MM.1S (cell line): ENCODE measurements around the gene SWI5.

Experiments used
- DNase-seq: peaks from one replicate; pipeline ENCODE4 v3.0.0-alpha.2; 2015
- H2AFZ ChIP-seq: fragments of 300-600 bp; sonication (generic); 2 replicates; pipeline ENCODE4 v1.6.0; 2016; ENCODE audit warnings: antibody characterized with exemption, low read length
- H3F3A ChIP-seq: fragments of 300-600 bp; sonication (generic); 2 replicates; pipeline ENCODE4 v1.6.1; 2016; ENCODE audit warnings: mild to moderate bottlenecking, antibody characterized with exemption, low read length, moderate library complexity, mixed read lengths; ENCODE audit not compliant: insufficient read depth
- H3K27ac ChIP-seq: fragments of 300-600 bp; sonication (generic); 2 replicates; pipeline ENCODE4 v1.5.1; 2016; ENCODE audit warnings: mild to moderate bottlenecking, low read length
- H3K27me3 ChIP-seq: fragments of 300-600 bp; sonication (generic); replicated peaks from 2 replicates; pipeline ENCODE4 v1.6.0; 2016; ENCODE audit warnings: low read length; ENCODE audit not compliant: insufficient read depth
- H3K36me3 ChIP-seq: fragments of 300-600 bp; sonication (generic); replicated peaks from 2 replicates; pipeline ENCODE4 v1.6.1; 2016; ENCODE audit warnings: mild to moderate bottlenecking, low read length, mixed read lengths; ENCODE audit not compliant: insufficient read depth
- H3K4me1 ChIP-seq: fragments of 300-600 bp; sonication (generic); 2 replicates; pipeline ENCODE4 v1.6.1; 2016; ENCODE audit warnings: low read length, mixed read lengths
- H3K4me2 ChIP-seq: fragments of 300-600 bp; sonication (generic); 2 replicates; pipeline ENCODE4 v1.6.0; 2016; ENCODE audit warnings: low read depth, low read length
- H3K4me3 ChIP-seq: fragments of 300-600 bp; sonication (generic); 2 replicates; pipeline ENCODE4 v1.5.1; 2016; ENCODE audit warnings: low read length, mixed read lengths
- H3K79me2 ChIP-seq: fragments of 300-600 bp; sonication (generic); 2 replicates; pipeline ENCODE4 v1.6.1; 2016; ENCODE audit warnings: mixed run types, low read length, mixed read lengths
- H3K9ac ChIP-seq: fragments of 300-600 bp; sonication (generic); 2 replicates; pipeline ENCODE4 v1.6.1; 2016; ENCODE audit warnings: low read length, mixed read lengths
- H3K9me2 ChIP-seq: fragments of 300-600 bp; sonication (generic); replicated peaks from 2 replicates; pipeline ENCODE4 v1.6.1; 2016; ENCODE audit warnings: mild to moderate bottlenecking, low read length, mixed read lengths; ENCODE audit not compliant: insufficient read depth
- H3K9me3 ChIP-seq: fragments of 300-600 bp; sonication (generic); replicated peaks from 2 replicates; pipeline ENCODE4 v1.6.1; 2016; ENCODE audit warnings: mild to moderate bottlenecking, low read length, mixed read lengths; ENCODE audit not compliant: insufficient read depth
- H4K20me1 ChIP-seq: fragments of 300-600 bp; sonication (generic); 2 replicates; pipeline ENCODE4 v1.6.1; 2016; ENCODE audit warnings: mild to moderate bottlenecking, low read length, moderate library complexity, mixed read lengths; ENCODE audit not compliant: insufficient read depth
- EZH2 ChIP-seq: fragments of 300-600 bp; sonication (generic); optimal IDR thresholded peaks from 2 replicates; pipeline ENCODE3; 2017; ENCODE audit warnings: low read depth, mild to moderate bottlenecking, antibody characterized with exemption, low read length, mixed read lengths
- EZH2phosphoT487 ChIP-seq: fragments of 300-600 bp; sonication (generic); IDR thresholded peaks from 2 replicates; pipeline ENCODE4 v1.6.1; 2018; ENCODE audit warnings: antibody characterized with exemption, low read length
- TF ChIP-seq, protein P1 (sequence below): fragments of 300-600 bp; sonication (generic); IDR thresholded peaks from 2 replicates; pipeline ENCODE4 v1.5.1; 2016; ENCODE audit warnings: antibody characterized with exemption, low read length, mixed read lengths

The SWI5 gene

DNA sequence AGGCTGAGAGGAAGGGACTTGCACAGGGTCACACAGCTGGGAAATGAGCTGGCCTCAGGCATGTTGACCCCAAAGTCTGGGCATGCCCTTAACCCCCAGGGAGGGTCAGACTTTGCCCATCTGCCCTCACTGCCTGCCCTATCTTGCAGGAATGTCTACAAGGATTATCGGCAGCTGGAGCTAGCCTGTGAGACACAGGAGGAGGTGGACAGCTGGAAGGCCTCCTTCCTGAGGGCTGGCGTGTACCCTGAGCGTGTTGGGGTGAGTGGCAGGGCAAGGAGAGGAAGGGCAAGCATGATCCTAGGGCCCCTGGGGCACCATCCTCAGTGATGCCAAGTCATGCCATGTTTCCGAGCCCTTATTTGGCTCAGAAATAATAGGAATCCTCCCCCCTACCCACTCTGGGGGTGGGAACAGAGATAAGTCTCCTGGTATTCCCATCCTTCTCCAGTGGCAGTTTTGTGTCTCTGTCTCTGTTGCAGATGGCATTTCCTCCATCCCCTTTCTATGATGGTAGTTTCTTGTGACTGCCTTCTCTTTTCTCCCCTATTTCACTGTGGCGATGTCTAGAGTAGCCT is 28.8 kb upstream of the SWI5 start:
- no peak for DNase-seq
- no peak overlapping the region for H2AFZ ChIP-seq
- H3K4me3 ChIP-seq, result no peak overlapping the region
- H3K9me2 ChIP-seq, result no peaks in the 10 kb centered on the region
- no peak for TF ChIP-seq EZH2phosphoT487
- TF ChIP-seq, protein P1, sequence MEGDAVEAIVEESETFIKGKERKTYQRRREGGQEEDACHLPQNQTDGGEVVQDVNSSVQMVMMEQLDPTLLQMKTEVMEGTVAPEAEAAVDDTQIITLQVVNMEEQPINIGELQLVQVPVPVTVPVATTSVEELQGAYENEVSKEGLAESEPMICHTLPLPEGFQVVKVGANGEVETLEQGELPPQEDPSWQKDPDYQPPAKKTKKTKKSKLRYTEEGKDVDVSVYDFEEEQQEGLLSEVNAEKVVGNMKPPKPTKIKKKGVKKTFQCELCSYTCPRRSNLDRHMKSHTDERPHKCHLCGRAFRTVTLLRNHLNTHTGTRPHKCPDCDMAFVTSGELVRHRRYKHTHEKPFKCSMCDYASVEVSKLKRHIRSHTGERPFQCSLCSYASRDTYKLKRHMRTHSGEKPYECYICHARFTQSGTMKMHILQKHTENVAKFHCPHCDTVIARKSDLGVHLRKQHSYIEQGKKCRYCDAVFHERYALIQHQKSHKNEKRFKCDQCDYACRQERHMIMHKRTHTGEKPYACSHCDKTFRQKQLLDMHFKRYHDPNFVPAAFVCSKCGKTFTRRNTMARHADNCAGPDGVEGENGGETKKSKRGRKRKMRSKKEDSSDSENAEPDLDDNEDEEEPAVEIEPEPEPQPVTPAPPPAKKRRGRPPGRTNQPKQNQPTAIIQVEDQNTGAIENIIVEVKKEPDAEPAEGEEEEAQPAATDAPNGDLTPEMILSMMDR, result no peak
- no peak for TF ChIP-seq EZH2
- H3K9ac ChIP-seq, result no peak overlapping the region
- no peaks in the 10 kb centered on the region for H3K36me3 ChIP-seq
- no peaks in the 10 kb centered on the region for H3K79me2 ChIP-seq
- no peaks in the 10 kb centered on the region for H3K9me3 ChIP-seq
- H3K4me1 ChIP-seq, result peaks cover 3% of the 10 kb centered on the region; the same call in 1 of the 2 replicates
- H3K27ac ChIP-seq, result no peak overlapping the region
- peaks cover 7% of the 10 kb centered on the region; the same call in 1 of the 2 replicates for H3F3A ChIP-seq
- peaks cover 47% of the 10 kb centered on the region for H3K27me3 ChIP-seq
- no peak overlapping the region for H3K4me2 ChIP-seq
- no peaks in the 10 kb centered on the region for H4K20me1 ChIP-seq

DNA sequence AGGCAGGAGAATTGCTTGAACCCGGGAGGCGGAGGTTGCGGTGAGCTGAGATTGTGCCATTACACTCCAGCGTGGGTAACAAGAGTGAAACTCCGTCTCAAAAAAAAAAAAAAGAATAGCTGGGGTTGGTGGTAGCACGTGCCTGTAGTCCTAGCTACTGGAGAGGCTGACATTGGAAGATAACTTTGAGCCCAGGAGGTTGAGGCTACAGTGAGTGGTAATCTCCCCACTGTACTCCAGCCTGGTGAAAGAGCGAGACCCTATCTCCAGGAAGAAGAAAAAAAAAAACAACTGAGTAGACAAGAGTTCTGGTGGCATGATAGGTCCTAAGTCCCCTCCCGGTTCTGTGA is 26.5 kb upstream of the SWI5 start:
- DNase-seq, result no peak
- Histone ChIP-seq H3K4me1 (peaks cover 3% of the 10 kb centered on the region; the same call in 1 of the 2 replicates), H3F3A (peaks cover 7% of the 10 kb centered on the region; the same call in 1 of the 2 replicates), H3K4me3 (peak overlapping the region; percentile 84), H3K27me3 (peaks cover 41% of the 10 kb centered on the region), H4K20me1 (no peaks in the 10 kb centered on the region), H3K9me3 (no peaks in the 10 kb centered on the region), H3K27ac (no peak overlapping the region), H3K36me3 (no peaks in the 10 kb centered on the region), H2AFZ (peak overlapping the region; percentile 97), H3K9ac (peak overlapping the region; percentile 28; the same call in 1 of the 2 replicates), H3K9me2 (no peaks in the 10 kb centered on the region), H3K79me2 (no peaks in the 10 kb centered on the region), H3K4me2 (peak overlapping the region; percentile 99)
- TF ChIP-seq EZH2phosphoT487 (no peak), EZH2 (no peak)
- TF ChIP-seq, protein P1, result no peak

DNA sequence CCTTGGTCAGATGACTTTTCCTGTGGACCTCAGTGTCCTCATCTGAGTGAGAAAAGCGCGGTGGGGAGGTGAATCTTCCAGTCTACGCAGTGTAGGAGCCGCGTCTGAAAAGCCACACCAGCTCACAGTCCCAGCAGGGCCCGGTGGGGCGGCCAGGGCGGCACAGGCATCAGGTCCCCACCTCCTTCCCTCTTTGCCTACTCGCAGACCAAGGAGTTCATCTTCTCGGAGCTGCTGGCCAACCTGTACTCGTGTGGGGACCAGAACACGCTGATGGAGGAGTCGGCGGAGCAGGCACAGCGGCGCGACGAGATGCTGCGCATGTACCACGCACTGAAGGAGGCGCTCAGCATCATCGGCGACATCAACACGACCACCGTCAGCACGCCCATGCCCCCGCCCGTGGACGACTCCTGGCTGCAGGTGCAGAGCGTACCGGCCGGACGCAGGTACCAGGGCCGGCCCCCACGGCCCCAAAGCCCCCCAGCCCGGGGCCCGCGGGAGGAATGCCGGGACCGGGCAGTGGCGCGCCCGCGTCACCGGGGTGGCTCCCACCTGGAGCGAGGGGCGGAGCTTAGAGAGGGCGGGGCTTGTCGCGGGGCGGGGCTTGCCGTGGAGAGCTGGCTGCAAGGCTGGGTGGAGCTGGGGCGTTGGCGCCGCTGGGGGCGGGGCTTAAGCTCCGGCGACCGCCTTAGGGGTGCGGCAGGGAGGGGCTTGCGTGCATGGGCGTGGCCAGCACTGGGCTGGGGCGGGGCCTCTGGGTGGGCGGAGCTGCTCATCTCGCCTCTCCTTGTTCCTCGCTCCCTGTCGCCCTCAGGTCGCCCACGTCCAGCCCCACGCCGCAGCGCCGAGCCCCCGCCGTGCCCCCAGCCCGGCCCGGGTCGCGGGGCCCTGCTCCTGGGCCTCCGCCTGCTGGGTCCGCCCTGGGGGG is 25.9 kb upstream of the SWI5 start:
- Histone ChIP-seq H3K36me3 (no peaks in the 10 kb centered on the region), H3K4me3 (peak overlapping the region; percentile 84), H3K27me3 (peaks cover 41% of the 10 kb centered on the region), H4K20me1 (no peaks in the 10 kb centered on the region), H2AFZ (peak overlapping the region; percentile 97), H3K9ac (peak overlapping the region; percentile 28; the same call in 1 of the 2 replicates), H3K4me2 (peak overlapping the region; percentile 99), H3K4me1 (peaks cover 3% of the 10 kb centered on the region; the same call in 1 of the 2 replicates), H3F3A (peaks cover 7% of the 10 kb centered on the region; the same call in 1 of the 2 replicates), H3K79me2 (no peaks in the 10 kb centered on the region), H3K27ac (no peak overlapping the region), H3K9me3 (no peaks in the 10 kb centered on the region), H3K9me2 (no peaks in the 10 kb centered on the region)
- DNase-seq, result peak; percentile 93
- TF ChIP-seq EZH2, result no peak
- TF ChIP-seq, protein P1, result no peak; the same call in 1 of the 2 replicates
- TF ChIP-seq EZH2phosphoT487, result no peak
